Stimulated activated CD8-positive, alpha-beta memory T cell treated with anti-CD3 and anti-CD28 coated beads, Interleukin-15, amount 100 ng/mL, for 1 hour (primary cell): Measurements from ENCODE around the gene HELT.
"Not testable (repeated sequence)": the region's sequence is repeated elsewhere in the genome, so short reads cannot be mapped to it uniquely, and the experiment has no call there.

Experiments
- DNase-seq: peaks from one replicate; pipeline ENCODE4 v3.0.0-alpha.2; 2020; ENCODE audit warnings: low read depth

Gene HELT

DNA sequence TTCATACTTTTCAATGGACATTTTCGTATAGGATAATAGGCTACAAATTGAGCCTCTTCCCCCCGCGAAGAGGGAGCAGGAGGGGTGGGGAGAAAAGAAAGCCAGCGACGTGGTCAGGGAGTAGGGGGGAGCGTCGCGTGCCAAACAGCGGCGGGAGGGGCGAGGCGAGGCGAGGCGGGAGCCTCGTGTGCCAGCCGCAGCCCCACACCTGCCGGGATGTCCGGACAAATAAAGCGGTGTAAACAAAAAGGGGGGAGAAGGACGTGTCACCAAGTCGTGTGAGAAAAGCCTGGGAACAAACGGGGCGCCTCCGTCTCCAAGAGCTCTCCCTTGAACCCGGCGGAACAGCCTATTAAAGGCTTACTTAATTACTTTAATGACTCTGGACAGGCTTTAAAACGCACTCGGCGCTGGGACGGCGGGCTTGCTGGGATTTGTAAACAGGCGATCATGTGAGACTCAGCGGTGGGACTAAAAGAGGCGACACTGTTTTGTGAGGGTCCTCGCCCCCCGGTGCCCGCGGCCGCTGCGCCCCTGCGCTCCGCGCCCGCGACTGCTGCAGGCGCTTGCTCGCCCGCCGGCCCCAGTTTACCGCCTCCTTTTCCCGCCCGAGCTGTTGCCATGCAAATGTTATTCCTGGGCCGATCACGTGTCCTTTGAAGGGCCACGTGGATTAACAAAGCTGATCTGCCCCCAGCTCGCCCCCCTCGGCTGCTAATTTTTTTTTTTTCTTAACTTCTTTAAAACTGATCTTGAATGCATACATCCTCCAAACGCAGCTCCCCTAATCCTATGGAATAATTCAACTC is at the start of gene HELT:
HELT (plus strand) TSS at position 527 of the 809 bp plus-strand sequence. CDS start 439 bp downstream, outside the sequence.
- DNase-seq = no peak

DNA sequence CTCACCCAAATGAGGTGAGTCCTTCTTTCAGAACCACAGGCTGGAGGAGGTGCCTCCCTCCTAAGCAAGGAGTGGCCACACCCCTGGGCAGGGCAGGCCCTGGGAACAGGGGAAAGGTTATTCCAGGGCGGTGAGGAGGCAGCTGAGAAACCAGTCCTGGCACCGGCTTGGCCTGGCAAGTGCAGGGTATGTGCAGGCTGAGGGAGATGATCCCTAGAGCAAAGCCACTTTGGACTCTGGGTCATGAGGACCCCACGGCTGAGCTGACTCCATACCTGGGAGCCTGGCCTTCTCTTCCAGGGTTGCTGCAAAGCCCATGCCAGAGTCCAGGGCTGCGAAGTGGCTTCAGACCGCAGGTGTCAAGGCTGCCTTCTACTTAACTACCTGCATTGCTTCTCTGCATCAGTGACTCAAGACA is 49.5 kb upstream of the HELT start:
- no peak for DNase-seq

DNA sequence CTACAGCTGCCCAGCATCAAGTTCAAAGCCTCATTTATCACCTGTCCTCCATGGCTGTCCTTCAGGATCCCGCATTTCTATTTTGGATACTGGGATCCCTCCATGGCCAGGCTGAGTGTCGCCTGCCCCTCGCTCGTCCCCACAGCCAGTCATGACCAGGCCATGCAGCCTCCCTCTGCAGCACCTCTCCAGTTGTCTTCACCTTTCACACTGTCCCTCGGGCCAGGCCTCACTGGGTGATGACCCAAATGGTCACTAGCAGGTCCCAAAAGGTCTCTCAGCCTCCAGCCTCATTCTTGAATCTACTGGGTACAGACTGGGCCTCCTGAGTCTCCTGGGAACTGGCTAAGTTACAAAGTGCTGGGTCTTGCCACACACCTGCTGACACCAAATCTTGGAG is 48.7 kb upstream of the HELT start:
- no peak for DNase-seq

GRCh38 chr4:184972991-184973390 is 45.3 kb upstream of the HELT start:
- no peak for DNase-seq

DNA sequence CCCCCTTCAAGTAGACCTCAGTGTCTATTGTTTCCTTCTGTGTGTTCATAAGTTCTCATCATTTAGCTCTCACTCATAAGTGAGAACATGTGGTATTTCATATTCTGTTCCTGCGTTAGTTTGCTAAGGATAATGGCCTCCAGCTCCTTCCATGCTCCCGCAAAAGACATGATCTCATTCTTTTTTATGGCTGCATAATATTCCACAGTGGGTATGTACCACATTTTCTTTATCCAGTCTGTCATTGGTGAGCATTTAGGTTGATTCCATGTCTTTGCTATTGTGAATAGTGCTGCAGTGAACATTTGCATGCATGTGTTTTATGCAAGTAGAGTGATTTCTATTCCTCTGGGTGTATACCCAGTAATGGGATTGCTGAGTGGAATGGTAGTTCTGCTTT is 41.9 kb upstream of the HELT start:
- not testable (repeated sequence) for DNase-seq

GRCh38 chr4:184977747-184978146 is 40.5 kb upstream of the HELT start:
- DNase-seq = no peak

GRCh38 chr4:184978211-184978610 is 40.1 kb upstream of the HELT start:
- no peak for DNase-seq

- no peak for DNase-seq
These were observed 38.7 kb upstream of the HELT start for GRCh38 chr4:184979461-184980124.

GRCh38 chr4:184980261-184980660 is 38.0 kb upstream of the HELT start:
- DNase-seq = no peak

- DNase-seq = peak; percentile 16
These were observed 34.5 kb upstream of the HELT start for GRCh38 chr4:184983672-184984356.

DNA sequence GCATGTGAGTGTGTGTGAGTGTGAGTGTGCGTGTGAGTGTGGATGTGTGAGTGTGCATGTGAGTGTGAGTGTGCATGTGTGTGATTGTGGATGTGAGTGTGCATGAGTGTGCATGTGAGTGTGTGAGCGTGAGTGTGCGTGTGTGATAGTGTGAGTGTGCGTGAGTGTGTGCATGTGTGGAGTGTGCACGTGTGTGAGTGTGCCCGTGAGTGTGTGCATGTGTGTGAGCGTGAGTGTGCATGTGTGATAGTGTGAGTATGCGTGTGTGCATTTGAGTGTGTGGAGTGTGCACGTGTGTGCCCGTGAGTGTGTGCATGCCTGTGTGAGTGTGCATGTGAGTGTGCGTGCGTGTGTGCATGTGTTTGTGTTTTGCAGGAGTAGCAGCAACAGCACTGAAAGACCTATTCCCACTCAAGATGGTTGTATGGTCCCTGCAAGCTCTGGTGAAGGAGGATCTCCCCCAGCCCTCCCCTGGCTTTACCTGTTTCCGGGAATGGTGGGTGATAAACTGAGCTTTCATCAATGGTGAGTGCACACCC is 30.7 kb upstream of the HELT start:
- no peak for DNase-seq

- no peak for DNase-seq
These were observed 29.7 kb upstream of the HELT start for GRCh38 chr4:184988611-184989010.

DNA sequence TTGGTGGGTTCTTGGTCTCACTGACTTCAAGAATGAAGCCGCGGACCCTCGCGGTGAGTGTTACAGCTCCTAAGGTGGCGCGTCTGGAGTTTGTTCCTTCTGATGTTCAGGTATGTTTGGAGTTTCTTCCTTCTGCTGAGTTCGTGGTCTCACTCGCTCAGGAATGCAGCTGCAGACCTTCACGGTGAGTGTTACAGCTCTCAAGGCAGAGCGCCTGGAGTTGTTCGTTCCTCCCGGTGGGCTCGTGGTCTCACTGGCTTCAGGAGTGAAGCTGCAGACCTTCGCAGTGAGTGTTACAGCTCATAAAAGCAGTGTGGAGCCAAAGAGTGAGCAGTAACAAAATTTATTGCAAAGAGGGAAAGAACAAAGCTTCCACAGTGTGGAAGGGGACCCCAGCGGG is 29.0 kb upstream of the HELT start:
- DNase-seq = not testable (repeated sequence)

- not testable (repeated sequence) for DNase-seq
These were observed 28.2 kb upstream of the HELT start for GRCh38 chr4:184990131-184990530.

DNA sequence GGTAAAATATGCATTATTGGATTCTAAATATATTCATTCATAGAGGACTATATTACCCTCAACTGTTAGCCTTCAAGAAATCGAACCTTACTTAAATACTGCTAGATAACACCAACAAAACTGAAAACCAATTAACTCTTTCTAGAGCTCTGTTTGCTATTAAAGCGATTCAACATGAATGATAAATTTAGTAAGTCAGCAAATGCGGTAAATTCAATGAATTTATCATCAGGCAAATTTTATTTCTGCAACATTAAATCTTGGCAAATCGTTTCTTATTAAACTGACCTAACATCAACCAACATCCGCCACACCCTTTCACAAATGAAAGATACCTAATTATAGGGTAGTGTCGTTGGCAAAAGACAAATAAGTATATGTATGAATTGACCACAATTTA is 26.4 kb upstream of the HELT start:
- no peak for DNase-seq

DNA sequence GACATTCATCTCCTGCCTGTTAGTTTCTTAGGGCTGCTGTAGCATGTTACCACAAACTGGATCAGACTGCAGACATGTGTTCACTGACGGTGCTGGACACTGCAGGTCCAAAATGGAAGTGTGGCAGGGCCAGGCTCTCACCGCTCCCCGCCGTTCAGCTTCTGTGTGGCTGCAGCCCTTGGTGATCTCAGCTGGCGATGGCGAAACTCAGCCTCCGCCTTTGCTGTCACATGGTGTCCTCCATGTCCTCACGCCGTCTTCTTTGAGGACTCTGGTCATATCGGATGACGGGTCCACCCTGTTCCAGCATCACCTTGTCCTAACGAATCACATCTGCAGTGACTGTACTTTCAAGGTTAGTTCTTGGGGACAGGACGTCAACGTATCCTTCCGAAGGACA is 25.9 kb upstream of the HELT start:
- DNase-seq = no peak

DNA sequence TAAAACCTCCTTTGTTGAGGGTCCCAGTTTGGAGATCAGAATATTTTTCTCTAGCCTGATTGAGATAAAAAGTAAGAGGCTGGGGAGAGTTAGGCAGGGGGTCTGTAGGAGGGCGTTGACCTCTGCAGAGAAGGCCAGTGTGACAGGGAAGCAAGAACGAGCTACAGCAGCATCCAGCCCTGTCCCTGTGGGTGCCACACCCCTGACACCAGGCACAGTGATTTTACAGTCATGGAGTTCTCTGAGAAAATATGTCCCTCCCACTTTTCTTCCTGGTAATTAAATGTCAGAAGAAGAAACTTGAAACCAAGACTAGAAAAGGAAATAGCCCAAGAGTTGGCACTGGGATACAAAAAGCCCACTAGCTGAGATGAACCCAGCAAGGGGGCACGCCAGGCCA is 25.0 kb upstream of the HELT start:
- no peak for DNase-seq

GRCh38 chr4:184994010-184994622 is 24.2 kb upstream of the HELT start:
- DNase-seq = no peak

DNA sequence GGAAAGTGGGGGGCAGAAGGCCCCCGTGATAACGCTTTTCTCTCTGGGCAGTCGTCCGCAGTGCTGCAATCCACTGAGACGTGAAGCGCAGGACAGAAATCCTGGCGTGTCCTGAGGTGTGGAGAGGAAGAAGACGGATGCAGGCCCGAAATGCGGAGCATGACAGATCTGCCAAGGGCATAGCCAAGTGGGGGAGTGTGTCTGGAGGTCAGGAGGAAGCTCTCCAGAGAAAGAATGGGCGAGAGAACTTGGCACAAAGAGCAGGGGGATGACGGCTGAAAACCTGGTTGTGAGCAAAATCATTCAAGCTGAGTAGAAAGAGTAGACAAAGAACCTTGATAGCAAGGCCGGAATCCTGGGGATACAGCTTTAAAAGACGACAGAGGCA is 23.7 kb upstream of the HELT start:
- no peak for DNase-seq

DNA sequence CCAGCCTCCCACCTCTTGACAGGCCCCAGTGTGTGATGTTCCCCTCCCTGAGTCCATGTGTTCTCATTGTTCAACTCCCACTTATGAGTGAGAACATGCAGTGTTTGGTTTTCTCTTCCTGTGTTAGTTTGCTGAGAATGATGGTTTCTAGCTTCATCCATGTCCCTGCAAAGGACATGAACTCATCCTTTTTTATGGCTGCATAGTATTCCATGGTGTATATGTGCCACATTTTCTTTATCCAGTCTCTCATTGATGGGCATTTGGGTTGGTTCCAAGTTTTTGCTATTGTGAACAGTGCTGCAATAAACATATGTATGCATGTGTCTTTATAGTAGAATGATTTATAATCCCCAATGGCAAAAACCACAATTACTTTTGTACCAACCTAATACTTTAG is 20.6 kb upstream of the HELT start:
- DNase-seq = not testable (repeated sequence)

- no peak for DNase-seq
These were observed 15.5 kb upstream of the HELT start for GRCh38 chr4:185002784-185003183.
